Measurements from ENCODE around the gene EHD1. TPM values are rescaled to one million over a fixed set of nuclear protein-coding genes. Genes with fewer than 3 reads are reported as not detected.

The EHD1 gene
- total RNA-seq, 6 donors from 2014 or later, result 43.0 to 167 (median 103) TPM

GRCh38 chr11:64850979-64851567 is 27.3 kb downstream of the EHD1 start:
- TF ChIP-seq EP300 (IDR thresholded peaks at IDR 0.05), result no peak
- TF ChIP-seq CTCF (IDR thresholded peaks at IDR 0.05), result peak in 2 of 6 experiments; percentile 12 to 22
- peak; percentile 6 to 47 for TF ChIP-seq POLR2AphosphoS5 (IDR thresholded peaks at IDR 0.05)
- ATAC-seq (ENCODE audit: low FRiP score in 2 of 2) (no peak), DNase-seq (no peak)
- Histone ChIP-seq H3K9me3 (no peaks in the 10 kb centered on the region), H3K4me3 (no peak overlapping the region), H3K27ac (peak overlapping the region; percentile 33 to 95 (median 87)), H3K36me3 (peaks cover 0 to 26% (median 15%) of the 10 kb centered on the region in 4 donors), H3K4me1 (peaks cover 80 to 91% (median 88%) of the 10 kb centered on the region in 4 donors), H3K27me3 (no peaks in the 10 kb centered on the region)
- 52 to 68% methylated on average over 7 to 13 of the region's 13 CpGs for WGBS, 2 donors

- WGBS, 2 donors, result 83 to 88% methylated on average over 16 to 19 of the region's 19 CpGs
- H3K27me3 ChIP-seq, result no peaks in the 10 kb centered on the region
- H3K27ac ChIP-seq, result peak overlapping the region; percentile 21 to 95 (median 87)
- H3K4me3 ChIP-seq, result no peak overlapping the region
- H3K36me3 ChIP-seq, result peaks cover 0 to 25% (median 15%) of the 10 kb centered on the region in 4 donors
- ATAC-seq (ENCODE audit: low FRiP score in 2 of 2) (no peak), DNase-seq (no peak)
- H3K4me1 ChIP-seq, result peaks cover 73 to 86% (median 81%) of the 10 kb centered on the region in 4 donors
- no peaks in the 10 kb centered on the region for H3K9me3 ChIP-seq
- TF ChIP-seq EP300 (IDR thresholded peaks at IDR 0.05), result no peak
- TF ChIP-seq POLR2AphosphoS5 (IDR thresholded peaks at IDR 0.05), result no peak
- TF ChIP-seq CTCF (IDR thresholded peaks at IDR 0.05), result no peak
- TF ChIP-seq POLR2A (IDR thresholded peaks at IDR 0.05), result no peak
These were observed 28.6 kb downstream of the EHD1 start for GRCh38 chr11:64849598-64850356.

- Histone ChIP-seq H3K4me1 (peaks cover 68 to 84% (median 77%) of the 10 kb centered on the region in 4 donors), H3K27ac (peak overlapping the region; percentile 21 to 95 (median 87)), H3K36me3 (peaks cover 0 to 18% (median 10%) of the 10 kb centered on the region in 4 donors), H3K9me3 (no peaks in the 10 kb centered on the region), H3K4me3 (no peak overlapping the region), H3K27me3 (no peaks in the 10 kb centered on the region)
- WGBS, 2 donors, result 81 to 83% methylated on average over 2 to 15 of the region's 16 CpGs
- TF ChIP-seq POLR2A (IDR thresholded peaks at IDR 0.05) (no peak), CTCF (IDR thresholded peaks at IDR 0.05) (peak in 2 of 6 experiments; percentile 15 to 22)
- ATAC-seq (ENCODE audit: low FRiP score in 2 of 2) (no peak), DNase-seq (peak in 1 of 2 donors; percentile 76)
These were observed 29.4 kb downstream of the EHD1 start for GRCh38 chr11:64848826-64849597.

- no peak overlapping the region for H3K4me3 ChIP-seq
- 78 to 84% methylated on average over 6 of the region's 6 CpGs for WGBS, 2 donors
- peaks cover 0 to 11% (median 3%) of the 10 kb centered on the region in 4 donors for H3K36me3 ChIP-seq
- H3K27ac ChIP-seq, result peak overlapping the region in 3 of 4 donors; percentile 63 to 95 (median 92)
- TF ChIP-seq POLR2A (IDR thresholded peaks at IDR 0.05) (no peak), CTCF (IDR thresholded peaks at IDR 0.05) (no peak), EP300 (IDR thresholded peaks at IDR 0.05) (no peak), POLR2AphosphoS5 (IDR thresholded peaks at IDR 0.05) (no peak)
- ATAC-seq (ENCODE audit: low FRiP score in 2 of 2) (no peak), DNase-seq (no peak)
- H3K4me1 ChIP-seq, result peaks cover 64 to 84% (median 72%) of the 10 kb centered on the region in 4 donors
- H3K27me3 ChIP-seq, result no peaks in the 10 kb centered on the region
- no peaks in the 10 kb centered on the region for H3K9me3 ChIP-seq
These were observed 30.1 kb downstream of the EHD1 start for GRCh38 chr11:64848214-64848825.

Measured in upper lobe of left lung (tissue), 6 donors.